ENCODE results near the gene ZNF766.
A peak's percentile ranks its signal among the peaks of the same experiment; 100 is the strongest.
"Not testable (repeated sequence)": the region's sequence is repeated elsewhere in the genome, so short reads cannot be mapped to it uniquely, and the experiment has no call there.

The ZNF766 gene

DNA sequence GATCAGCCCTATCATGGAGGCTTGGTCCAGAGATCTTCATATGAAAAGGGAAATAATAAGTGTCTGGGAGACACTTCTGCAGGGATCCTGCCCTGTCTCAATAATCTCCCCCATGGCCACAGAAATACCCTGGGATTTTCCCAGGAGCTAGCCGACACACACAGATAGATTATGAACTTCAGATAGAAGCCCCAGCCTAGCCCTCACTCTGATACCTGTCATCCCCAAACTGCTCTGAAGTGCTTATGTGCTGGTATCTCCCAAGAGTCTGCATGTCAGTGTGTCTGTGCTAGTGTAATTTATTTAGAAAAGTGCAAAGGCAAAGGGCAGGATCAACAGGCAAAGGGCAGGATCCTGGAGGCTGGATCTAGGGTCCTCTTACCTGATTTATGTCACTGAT, 38.7 kb upstream of the ZNF766 start:
- no peaks in the 10 kb centered on the region for H3K4me1 ChIP-seq (ENCODE audit: control insufficient read depth in 5 of 5, insufficient read depth in 5 of 5, low read length in 5 of 5)
- no peak overlapping the region for H3K4me3 ChIP-seq (ENCODE audit: low read depth in 1 of 5, low read length in 5 of 5)
- H3K27ac ChIP-seq (ENCODE audit: low read depth, low read length), result no peak overlapping the region
- no peaks in the 10 kb centered on the region for H3K9me3 ChIP-seq (ENCODE audit: control insufficient read depth in 5 of 5, low read length in 5 of 5)
- H3K36me3 ChIP-seq (ENCODE audit: control insufficient read depth in 5 of 5, insufficient read depth in 5 of 5, low read length in 5 of 5), result peaks cover 8 to 34% (median 32%) of the 10 kb centered on the region in 5 donors
- H3K9ac ChIP-seq (ENCODE audit: low read length in 5 of 5), result no peak overlapping the region
- H3K27me3 ChIP-seq (ENCODE audit: control insufficient read depth in 5 of 5, insufficient read depth in 4 of 5, low read length in 5 of 5), result no peaks in the 10 kb centered on the region

GRCh38 chr19:52231154-52231910, 38.1 kb upstream of the ZNF766 start:
- no peak overlapping the region for H3K4me3 ChIP-seq (ENCODE audit: low read depth in 1 of 5, low read length in 5 of 5)
- H3K27ac ChIP-seq (ENCODE audit: low read depth, low read length), result no peak overlapping the region
- H3K36me3 ChIP-seq (ENCODE audit: control insufficient read depth in 5 of 5, insufficient read depth in 5 of 5, low read length in 5 of 5), result peaks cover 8 to 27% (median 26%) of the 10 kb centered on the region in 5 donors
- H3K9ac ChIP-seq (ENCODE audit: low read length in 5 of 5), result no peak overlapping the region
- no peaks in the 10 kb centered on the region for H3K9me3 ChIP-seq (ENCODE audit: control insufficient read depth in 5 of 5, low read length in 5 of 5)
- H3K4me1 ChIP-seq (ENCODE audit: control insufficient read depth in 5 of 5, insufficient read depth in 5 of 5, low read length in 5 of 5), result no peaks in the 10 kb centered on the region
- H3K27me3 ChIP-seq (ENCODE audit: control insufficient read depth in 5 of 5, insufficient read depth in 4 of 5, low read length in 5 of 5), result no peaks in the 10 kb centered on the region

DNA sequence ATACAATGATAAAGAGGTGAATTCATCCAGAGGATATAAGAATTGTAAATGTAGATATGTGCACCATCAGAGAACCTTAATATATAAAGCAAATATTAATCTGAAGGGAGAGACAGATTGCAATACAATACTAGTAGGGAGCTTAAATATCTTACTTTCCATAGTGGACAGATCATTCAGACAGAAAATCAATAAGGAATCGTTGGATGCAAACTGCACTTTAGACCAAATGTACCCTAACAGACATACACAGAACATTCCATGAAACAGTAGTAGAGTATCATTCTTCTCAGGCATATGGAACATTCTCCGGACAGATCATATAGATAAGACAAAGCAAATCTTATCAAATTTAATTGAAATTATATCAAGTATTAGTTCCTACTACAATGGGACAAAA, 35.0 kb upstream of the ZNF766 start:
- H3K9me3 ChIP-seq (ENCODE audit: control insufficient read depth in 5 of 5, low read length in 5 of 5), result no peaks in the 10 kb centered on the region
- H3K4me1 ChIP-seq (ENCODE audit: control insufficient read depth in 5 of 5, insufficient read depth in 5 of 5, low read length in 5 of 5), result no peaks in the 10 kb centered on the region
- H3K9ac ChIP-seq (ENCODE audit: low read length in 5 of 5), result no peak overlapping the region
- H3K36me3 ChIP-seq (ENCODE audit: control insufficient read depth in 5 of 5, insufficient read depth in 5 of 5, low read length in 5 of 5), result no peaks in the 10 kb centered on the region
- no peaks in the 10 kb centered on the region for H3K27me3 ChIP-seq (ENCODE audit: control insufficient read depth in 5 of 5, insufficient read depth in 4 of 5, low read length in 5 of 5)
- no peak overlapping the region for H3K4me3 ChIP-seq (ENCODE audit: low read depth in 1 of 5, low read length in 5 of 5)
- H3K27ac ChIP-seq (ENCODE audit: low read depth, low read length), result no peak overlapping the region

DNA sequence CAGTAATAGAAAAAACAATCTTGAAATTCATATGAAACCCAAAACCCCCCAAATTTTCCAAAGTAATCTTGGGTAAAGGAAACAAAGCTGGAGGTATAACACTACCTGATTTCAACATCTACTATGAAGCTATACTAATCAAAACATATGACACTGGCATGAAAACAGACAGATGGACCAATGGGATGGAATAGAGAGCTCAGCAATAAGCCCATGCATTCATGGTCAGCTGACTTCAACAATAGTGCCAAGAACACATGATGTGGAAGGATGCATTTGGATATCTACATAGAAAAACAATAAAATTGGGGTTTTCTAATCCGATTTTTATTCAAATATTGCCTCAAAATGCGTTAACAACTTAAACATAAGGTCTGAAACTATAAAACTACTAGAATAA, 32.2 kb upstream of the ZNF766 start:
- Histone ChIP-seq H3K36me3 (ENCODE audit: control insufficient read depth in 5 of 5, insufficient read depth in 5 of 5, low read length in 5 of 5) (no peaks in the 10 kb centered on the region), H3K4me1 (ENCODE audit: control insufficient read depth in 5 of 5, insufficient read depth in 5 of 5, low read length in 5 of 5) (no peaks in the 10 kb centered on the region), H3K4me3 (ENCODE audit: low read depth in 1 of 5, low read length in 5 of 5) (no peak overlapping the region), H3K27ac (ENCODE audit: low read depth, low read length) (no peak overlapping the region), H3K9ac (ENCODE audit: low read length in 5 of 5) (no peak overlapping the region), H3K27me3 (ENCODE audit: control insufficient read depth in 5 of 5, insufficient read depth in 4 of 5, low read length in 5 of 5) (no peaks in the 10 kb centered on the region), H3K9me3 (ENCODE audit: control insufficient read depth in 5 of 5, low read length in 5 of 5) (no peaks in the 10 kb centered on the region)

GRCh38 chr19:52237771-52238400, 31.5 kb upstream of the ZNF766 start:
- Histone ChIP-seq H3K27ac (ENCODE audit: low read depth, low read length) (no peak overlapping the region), H3K9ac (ENCODE audit: low read length in 5 of 5) (no peak overlapping the region), H3K4me1 (ENCODE audit: control insufficient read depth in 5 of 5, insufficient read depth in 5 of 5, low read length in 5 of 5) (no peaks in the 10 kb centered on the region), H3K9me3 (ENCODE audit: control insufficient read depth in 5 of 5, low read length in 5 of 5) (no peaks in the 10 kb centered on the region), H3K36me3 (ENCODE audit: control insufficient read depth in 5 of 5, insufficient read depth in 5 of 5, low read length in 5 of 5) (no peaks in the 10 kb centered on the region), H3K27me3 (ENCODE audit: control insufficient read depth in 5 of 5, insufficient read depth in 4 of 5, low read length in 5 of 5) (no peaks in the 10 kb centered on the region), H3K4me3 (ENCODE audit: low read depth in 1 of 5, low read length in 5 of 5) (no peak overlapping the region)

DNA sequence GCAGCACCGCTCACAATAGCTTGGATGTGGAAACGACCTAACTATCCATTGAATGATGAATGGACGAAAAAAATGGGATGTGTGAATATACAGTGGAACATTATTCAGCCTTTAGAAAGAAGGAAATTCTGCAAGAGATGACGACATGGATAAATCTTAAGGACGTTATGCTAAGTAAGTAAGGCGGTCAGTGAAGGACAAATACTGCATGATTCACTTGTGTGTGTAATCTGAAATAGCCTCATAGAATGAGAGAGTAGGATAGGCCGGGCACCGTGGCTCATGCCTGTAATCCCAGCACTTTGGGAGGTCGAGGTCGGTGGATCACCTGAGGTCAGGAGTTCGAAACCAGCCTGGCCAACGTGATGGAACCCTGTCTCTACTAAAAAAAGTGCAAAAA, 25.4 kb upstream of the ZNF766 start:
- Histone ChIP-seq H3K9ac (ENCODE audit: low read length in 5 of 5) (no peak overlapping the region), H3K4me3 (ENCODE audit: low read depth in 1 of 5, low read length in 5 of 5) (no peak overlapping the region), H3K27me3 (ENCODE audit: control insufficient read depth in 5 of 5, insufficient read depth in 4 of 5, low read length in 5 of 5) (no peaks in the 10 kb centered on the region), H3K27ac (ENCODE audit: low read depth, low read length) (no peak overlapping the region), H3K36me3 (ENCODE audit: control insufficient read depth in 5 of 5, insufficient read depth in 5 of 5, low read length in 5 of 5) (no peaks in the 10 kb centered on the region), H3K9me3 (ENCODE audit: control insufficient read depth in 5 of 5, low read length in 5 of 5) (no peaks in the 10 kb centered on the region), H3K4me1 (ENCODE audit: control insufficient read depth in 5 of 5, insufficient read depth in 5 of 5, low read length in 5 of 5) (no peaks in the 10 kb centered on the region)

DNA sequence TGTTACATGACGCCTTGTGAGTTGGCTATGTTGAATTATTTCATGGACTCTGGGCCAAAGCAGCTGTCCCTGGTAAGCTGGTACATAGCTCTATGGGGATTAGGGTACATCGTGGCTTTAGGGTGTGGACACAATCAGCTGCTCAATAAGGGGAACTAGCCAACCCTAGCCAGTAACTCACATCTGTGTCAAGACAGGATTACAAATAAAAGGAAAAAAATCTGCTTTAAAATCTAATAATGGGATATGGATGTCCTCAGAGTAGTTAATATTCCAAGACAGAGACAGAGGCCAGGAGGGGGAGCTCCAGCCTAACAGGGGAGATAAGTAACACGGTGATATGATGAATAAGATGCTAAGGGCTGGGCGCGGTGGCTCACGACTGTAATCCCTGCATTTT, 21.1 kb upstream of the ZNF766 start:
- H3K27ac ChIP-seq (ENCODE audit: low read depth, low read length), result no peak overlapping the region
- no peaks in the 10 kb centered on the region for H3K27me3 ChIP-seq (ENCODE audit: control insufficient read depth in 5 of 5, insufficient read depth in 4 of 5, low read length in 5 of 5)
- H3K9me3 ChIP-seq (ENCODE audit: control insufficient read depth in 5 of 5, low read length in 5 of 5), result no peaks in the 10 kb centered on the region
- H3K4me1 ChIP-seq (ENCODE audit: control insufficient read depth in 5 of 5, insufficient read depth in 5 of 5, low read length in 5 of 5), result no peaks in the 10 kb centered on the region
- H3K4me3 ChIP-seq (ENCODE audit: low read depth in 1 of 5, low read length in 5 of 5), result no peak overlapping the region
- H3K9ac ChIP-seq (ENCODE audit: low read length in 5 of 5), result no peak overlapping the region
- no peaks in the 10 kb centered on the region for H3K36me3 ChIP-seq (ENCODE audit: control insufficient read depth in 5 of 5, insufficient read depth in 5 of 5, low read length in 5 of 5)

GRCh38 chr19:52258426-52258825, 11.0 kb upstream of the ZNF766 start:
- Histone ChIP-seq H3K27ac (ENCODE audit: low read depth, low read length) (no peak overlapping the region), H3K4me3 (ENCODE audit: low read depth in 1 of 5, low read length in 5 of 5) (no peak overlapping the region), H3K27me3 (ENCODE audit: control insufficient read depth in 5 of 5, insufficient read depth in 4 of 5, low read length in 5 of 5) (no peaks in the 10 kb centered on the region), H3K9ac (ENCODE audit: low read length in 5 of 5) (no peak overlapping the region), H3K9me3 (ENCODE audit: control insufficient read depth in 5 of 5, low read length in 5 of 5) (no peaks in the 10 kb centered on the region), H3K4me1 (ENCODE audit: control insufficient read depth in 5 of 5, insufficient read depth in 5 of 5, low read length in 5 of 5) (no peaks in the 10 kb centered on the region), H3K36me3 (ENCODE audit: control insufficient read depth in 5 of 5, insufficient read depth in 5 of 5, low read length in 5 of 5) (no peaks in the 10 kb centered on the region)

DNA sequence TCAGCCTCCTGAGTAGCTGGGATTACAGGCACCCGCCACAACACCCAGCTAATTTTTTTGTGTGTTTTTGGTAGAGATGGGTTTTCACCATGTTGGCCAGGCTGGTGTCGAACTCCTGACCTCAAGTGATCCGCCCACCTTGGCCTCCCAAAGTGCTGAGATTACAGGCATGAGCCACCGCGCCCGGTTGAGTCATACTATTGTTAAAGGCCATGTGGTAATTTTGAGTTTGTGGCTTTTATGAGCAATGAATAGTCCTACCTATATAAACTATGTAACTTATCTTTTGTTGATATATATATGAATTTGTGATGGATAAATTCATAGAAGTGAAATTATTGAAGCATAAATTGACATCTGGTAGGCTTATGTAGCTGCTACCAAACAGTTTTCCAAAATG, 3.8 kb upstream of the ZNF766 start:
- H3K27me3 ChIP-seq (ENCODE audit: control insufficient read depth in 5 of 5, insufficient read depth in 4 of 5, low read length in 5 of 5); H3K9me3 ChIP-seq (ENCODE audit: control insufficient read depth in 5 of 5, low read length in 5 of 5); H3K4me3 ChIP-seq (ENCODE audit: low read depth in 1 of 5, low read length in 5 of 5); H3K36me3 ChIP-seq (ENCODE audit: control insufficient read depth in 5 of 5, insufficient read depth in 5 of 5, low read length in 5 of 5); H3K9ac ChIP-seq (ENCODE audit: low read length in 5 of 5); H3K27ac ChIP-seq (ENCODE audit: low read depth, low read length): not testable (repeated sequence)
- peaks cover 0 to 14% (median 9%) of the 10 kb centered on the region in 5 donors for H3K4me1 ChIP-seq (ENCODE audit: control insufficient read depth in 5 of 5, insufficient read depth in 5 of 5, low read length in 5 of 5)

- peaks cover 0 to 14% (median 4%) of the 10 kb centered on the region in 5 donors for H3K36me3 ChIP-seq (ENCODE audit: control insufficient read depth in 5 of 5, insufficient read depth in 5 of 5, low read length in 5 of 5)
- no peaks in the 10 kb centered on the region for H3K27me3 ChIP-seq (ENCODE audit: control insufficient read depth in 5 of 5, insufficient read depth in 4 of 5, low read length in 5 of 5)
- H3K9me3 ChIP-seq (ENCODE audit: control insufficient read depth in 5 of 5, low read length in 5 of 5), result no peaks in the 10 kb centered on the region
- peak overlapping the region; percentile 90 to 99 (median 97) for H3K9ac ChIP-seq (ENCODE audit: low read length in 5 of 5)
- H3K27ac ChIP-seq (ENCODE audit: low read depth, low read length), result peak overlapping the region; percentile 95
- peak overlapping the region; percentile 87 to 99 (median 95) for H3K4me3 ChIP-seq (ENCODE audit: low read depth in 1 of 5, low read length in 5 of 5)
- peaks cover 0 to 22% (median 19%) of the 10 kb centered on the region in 5 donors for H3K4me1 ChIP-seq (ENCODE audit: control insufficient read depth in 5 of 5, insufficient read depth in 5 of 5, low read length in 5 of 5)
Measured at GRCh38 chr19:52270266-52270885, 989 bp downstream of the ZNF766 start.

Data from subcutaneous abdominal adipose tissue (tissue), 5 donors.